CD8-positive, alpha-beta memory T cell (primary cell): Measurements from ENCODE around the gene SLC12A4. TPM values are rescaled to one million over a fixed set of nuclear protein-coding genes. Genes with fewer than 3 reads are reported as not detected.

Experiments used
- CTCF ChIA-PET: fragments of 350-600 bp; sonication (Branson Sonifier 250); formaldehyde crosslinking; loops from one replicate; lab custom pipeline; 2021; ENCODE audit warnings: antibody characterized with exemption; lab: Charles Lee
- POLR2A ChIA-PET: fragments of 350-600 bp; sonication (Branson Sonifier 250); formaldehyde crosslinking; loops from one replicate; lab custom pipeline; 2021; ENCODE audit warnings: antibody characterized with exemption; lab: Charles Lee
- DNase-seq, 5 donors: peaks; one replicate each; pipeline versions ENCODE4 v3.0.0 to v3.0.0-alpha.2; 2020 to 2022; ENCODE audit warnings: mixed read lengths in 1 of 5
- H3K27ac ChIP-seq: one replicate; pipeline ENCODE4 v1.7.0; 2013; ENCODE audit warnings: low read depth, mild to moderate bottlenecking, low read length, moderate library complexity
- H3K27me3 ChIP-seq: 2 replicates; pipeline ENCODE4 v1.7.0; 2013; ENCODE audit warnings: low read length, mild to moderate bottlenecking; ENCODE audit not compliant: insufficient read depth, poor library complexity, severe bottlenecking
- H3K36me3 ChIP-seq: 2 replicates; pipeline ENCODE4 v1.7.0; 2013; ENCODE audit warnings: mild to moderate bottlenecking, low read length, moderate library complexity; ENCODE audit not compliant: insufficient read depth
- H3K4me1 ChIP-seq: 2 replicates; pipeline ENCODE4 v1.7.0; 2013; ENCODE audit warnings: mild to moderate bottlenecking, low read length, moderate library complexity; ENCODE audit not compliant: insufficient read depth
- H3K4me3 ChIP-seq: 2 replicates; pipeline ENCODE4 v1.7.0; 2013; ENCODE audit warnings: mild to moderate bottlenecking, low read length
- H3K9me3 ChIP-seq: 2 replicates; pipeline ENCODE4 v1.7.0; 2013; ENCODE audit warnings: mild to moderate bottlenecking, low read length
- H3K27ac Mint-ChIP-seq, 8 donors: one replicate each; pipeline ENCODE4 v1.8.0; 2020 to 2021; ENCODE audit warnings: mixed read lengths in 8 of 8, mild to moderate bottlenecking in 6 of 8, inconsistent platforms in 3 of 8, moderate library complexity in 3 of 8
- H3K27me3 Mint-ChIP-seq, 2 donors: one replicate each; pipeline ENCODE4 v1.8.0; 2020 to 2021; ENCODE audit warnings: mixed read lengths in 2 of 2, mild to moderate bottlenecking in 1 of 2, moderate library complexity in 1 of 2
- H3K36me3 Mint-ChIP-seq, 3 donors: one replicate each; pipeline ENCODE4 v1.8.0; 2020 to 2021; ENCODE audit warnings: mixed read lengths in 3 of 3, inconsistent platforms in 1 of 3, mild to moderate bottlenecking in 1 of 3
- H3K4me1 Mint-ChIP-seq, 3 donors: one replicate each; pipeline ENCODE4 v1.8.0; 2020 to 2021; ENCODE audit warnings: mixed read lengths in 3 of 3, inconsistent platforms in 1 of 3, mild to moderate bottlenecking in 1 of 3
- H3K4me3 Mint-ChIP-seq, 7 donors: one replicate each; pipeline ENCODE4 v1.8.0; 2020 to 2021; ENCODE audit warnings: mixed read lengths in 7 of 7, mild to moderate bottlenecking in 6 of 7, moderate library complexity in 4 of 7, inconsistent platforms in 2 of 7
- H3K9me3 Mint-ChIP-seq, 5 donors: one replicate each; pipeline ENCODE4 v1.8.0; 2020 to 2022; ENCODE audit warnings: mixed read lengths in 5 of 5, mild to moderate bottlenecking in 3 of 5, moderate library complexity in 2 of 5, inconsistent platforms in 1 of 5
- polyA plus RNA-seq: library from polyadenylated mRNA; unstranded; fragments of 300-500 nt; fragmentation: Illumina TruSeq; gene quantifications from one replicate; pipeline ENCODE4 v1.2.3, GENCODE V29; 2021
- total RNA-seq, 2 experiments: library from RNA; stranded (reverse); gene quantifications; one replicate each; pipeline ENCODE4 v1.2.3, GENCODE V29; 2021

Gene SLC12A4
- total and polyA plus RNA-seq, 3 experiments from 2014 or later, result 5.1 to 34.1 (median 30.6) TPM

DNA sequence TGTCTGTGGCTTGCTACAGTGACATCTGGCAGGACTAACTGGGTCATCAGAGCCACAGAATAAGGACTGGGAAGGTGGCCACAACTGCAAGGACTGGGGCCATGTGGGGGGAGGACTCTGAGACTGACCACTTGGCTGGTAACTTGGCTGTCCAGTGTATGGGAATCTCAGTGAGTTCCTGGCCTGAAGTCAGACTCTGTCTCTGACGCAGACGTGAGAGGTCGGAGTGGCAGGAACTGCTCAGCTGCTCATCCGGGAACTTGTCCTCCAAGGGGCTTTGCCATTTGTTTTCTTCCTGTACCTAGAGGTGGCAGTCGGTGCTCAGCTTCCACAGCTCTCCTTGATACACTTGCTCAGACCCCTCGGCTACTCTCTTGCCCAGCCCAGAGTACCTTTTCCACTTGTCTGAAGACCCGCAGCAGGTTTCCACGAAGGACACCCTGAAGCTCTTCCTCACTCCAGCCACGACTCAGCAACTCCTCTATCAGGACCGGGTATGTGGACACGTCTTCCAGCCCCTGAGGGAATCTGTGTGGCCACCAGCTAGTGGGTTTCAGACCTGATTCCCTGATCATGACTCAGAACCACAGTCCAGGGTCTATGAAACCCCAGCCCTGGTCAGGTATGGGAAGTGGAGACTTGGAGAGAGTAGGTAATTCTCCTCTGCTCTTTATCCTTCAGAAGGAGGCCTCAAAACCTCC is 19.2 kb upstream of the SLC12A4 start:
- no peaks in the 10 kb centered on the region for H3K27me3 ChIP-seq
- H3K4me1 ChIP-seq, result peaks cover 24% of the 10 kb centered on the region
- no peak overlapping the region for H3K4me3 ChIP-seq
- Mint-ChIP-seq H3K27me3 (no peaks in the 10 kb centered on the region), H3K4me3 (no peak overlapping the region), H3K36me3 (peaks cover 0 to 11% (median 0%) of the 10 kb centered on the region in 3 donors), H3K9me3 (no peaks in the 10 kb centered on the region), H3K27ac (peak overlapping the region in 7 of 8 donors; percentile 10 to 96 (median 69)), H3K4me1 (peaks cover 13 to 25% (median 21%) of the 10 kb centered on the region in 3 donors)
- no peak overlapping the region for H3K27ac ChIP-seq
- no peaks in the 10 kb centered on the region for H3K36me3 ChIP-seq
- ChIA-PET POLR2A (interaction anchor here (0.7 kb wide), 1 partner anchor 18 kb away, joined by 3 read pairs; no protein-coding TSS in a partner anchor), CTCF (interaction anchor here (1.2 to 6.4 kb wide), 2 partner anchors 19 to 53 kb away, joined by 3 to 39 read pairs; no protein-coding TSS in a partner anchor)
- H3K9me3 ChIP-seq, result no peaks in the 10 kb centered on the region
- no peak for DNase-seq

DNA sequence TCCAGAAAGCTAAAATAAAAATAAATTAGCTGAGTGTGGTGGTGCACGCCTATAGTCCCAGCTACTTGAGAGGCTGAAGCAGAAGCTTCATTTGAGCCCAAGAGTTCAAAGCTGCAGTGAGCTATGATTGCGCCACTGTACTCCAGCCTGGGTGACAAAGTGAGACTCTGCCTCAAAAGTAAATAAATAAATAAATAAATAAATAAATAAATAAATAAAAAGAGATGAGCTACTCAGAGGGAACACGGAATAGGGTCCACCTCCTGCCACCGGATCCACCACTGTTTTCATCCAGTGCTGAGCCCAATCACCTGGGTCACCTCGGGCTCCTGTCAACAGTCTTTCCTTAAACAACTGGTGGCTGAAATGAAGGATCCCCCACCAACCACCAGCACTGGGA is 18.5 kb upstream of the SLC12A4 start:
- peak overlapping the region in 1 of 8 donors; percentile 50 for H3K27ac Mint-ChIP-seq
- CTCF ChIA-PET, result interaction anchor here (1.2 to 6.4 kb wide), 3 partner anchors 19 to 54 kb away, joined by 3 to 39 read pairs (median 3); partner anchors contain the start of genes DDX28 and DUS2

DNA sequence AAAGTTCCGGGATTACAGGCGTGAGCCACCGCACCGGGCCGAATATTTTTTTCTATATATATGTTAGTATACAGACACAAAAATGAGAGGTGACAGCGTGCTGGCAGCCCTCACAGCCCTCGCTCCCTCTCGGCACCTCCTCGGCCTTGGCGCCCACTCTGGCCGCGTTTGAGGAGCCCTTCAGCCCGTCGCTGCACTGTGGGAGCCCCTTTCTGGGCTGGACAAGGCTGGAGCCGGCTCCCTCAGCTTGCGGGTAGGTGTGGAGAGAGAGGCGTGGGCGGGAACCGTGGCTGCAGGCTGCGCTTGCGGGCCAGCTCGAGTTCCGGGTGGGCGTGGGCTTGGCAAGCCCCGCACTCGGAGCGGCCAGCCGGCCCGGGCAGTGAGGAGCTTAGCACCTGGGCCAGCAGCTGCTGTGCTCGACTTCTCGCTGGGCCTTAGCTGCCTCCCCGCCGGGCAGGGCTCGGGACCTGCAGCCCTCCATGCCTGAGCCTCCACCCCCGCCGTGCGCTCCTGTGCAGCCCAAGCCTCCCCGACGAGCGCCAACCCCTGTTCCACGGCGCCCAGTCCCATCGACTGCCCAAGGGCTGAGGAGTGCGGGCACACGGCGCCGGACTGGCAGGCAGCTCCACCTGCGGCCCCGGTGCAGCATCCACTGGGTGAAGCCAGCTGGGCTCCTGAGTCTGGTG is 13.7 kb upstream of the SLC12A4 start:
- DNase-seq, result no peak
- ChIA-PET CTCF (interaction anchor here (1.0 to 1.4 kb wide), 4 partner anchors 24 to 165 kb away, joined by 3 to 4 read pairs (median 3); no protein-coding TSS in a partner anchor), POLR2A (no interaction called here)
- H3K4me1 Mint-ChIP-seq, result peaks cover 11 to 21% (median 17%) of the 10 kb centered on the region in 3 donors
- no peaks in the 10 kb centered on the region for H3K36me3 ChIP-seq
- no peaks in the 10 kb centered on the region for H3K27me3 ChIP-seq
- H3K27ac ChIP-seq, result no peak overlapping the region
- no peaks in the 10 kb centered on the region for H3K9me3 ChIP-seq
- H3K9me3 Mint-ChIP-seq, result no peaks in the 10 kb centered on the region
- H3K36me3 Mint-ChIP-seq, result no peaks in the 10 kb centered on the region
- no peaks in the 10 kb centered on the region for H3K27me3 Mint-ChIP-seq
- no peak overlapping the region for H3K27ac Mint-ChIP-seq
- H3K4me3 Mint-ChIP-seq, result no peak overlapping the region
- no peak overlapping the region for H3K4me3 ChIP-seq
- peaks cover 21% of the 10 kb centered on the region for H3K4me1 ChIP-seq

More for the DNA sequence above, 18.5 kb upstream of the SLC12A4 start:
- no peaks in the 10 kb centered on the region for H3K27me3 Mint-ChIP-seq
- no peaks in the 10 kb centered on the region for H3K9me3 Mint-ChIP-seq
- peaks cover 0 to 9% (median 0%) of the 10 kb centered on the region in 3 donors for H3K36me3 Mint-ChIP-seq
- DNase-seq, result no peak
- Histone ChIP-seq H3K27me3 (no peaks in the 10 kb centered on the region), H3K9me3 (no peaks in the 10 kb centered on the region), H3K36me3 (no peaks in the 10 kb centered on the region), H3K27ac (no peak overlapping the region), H3K4me3 (no peak overlapping the region), H3K4me1 (peaks cover 21% of the 10 kb centered on the region)
- POLR2A ChIA-PET, result interaction anchor here (0.6 to 0.7 kb wide), 2 partner anchors 396 to 529 kb away, joined by 3 to 13 read pairs; no protein-coding TSS in a partner anchor
- H3K4me3 Mint-ChIP-seq, result no peak overlapping the region
- peaks cover 11 to 21% (median 17%) of the 10 kb centered on the region in 3 donors for H3K4me1 Mint-ChIP-seq

DNA sequence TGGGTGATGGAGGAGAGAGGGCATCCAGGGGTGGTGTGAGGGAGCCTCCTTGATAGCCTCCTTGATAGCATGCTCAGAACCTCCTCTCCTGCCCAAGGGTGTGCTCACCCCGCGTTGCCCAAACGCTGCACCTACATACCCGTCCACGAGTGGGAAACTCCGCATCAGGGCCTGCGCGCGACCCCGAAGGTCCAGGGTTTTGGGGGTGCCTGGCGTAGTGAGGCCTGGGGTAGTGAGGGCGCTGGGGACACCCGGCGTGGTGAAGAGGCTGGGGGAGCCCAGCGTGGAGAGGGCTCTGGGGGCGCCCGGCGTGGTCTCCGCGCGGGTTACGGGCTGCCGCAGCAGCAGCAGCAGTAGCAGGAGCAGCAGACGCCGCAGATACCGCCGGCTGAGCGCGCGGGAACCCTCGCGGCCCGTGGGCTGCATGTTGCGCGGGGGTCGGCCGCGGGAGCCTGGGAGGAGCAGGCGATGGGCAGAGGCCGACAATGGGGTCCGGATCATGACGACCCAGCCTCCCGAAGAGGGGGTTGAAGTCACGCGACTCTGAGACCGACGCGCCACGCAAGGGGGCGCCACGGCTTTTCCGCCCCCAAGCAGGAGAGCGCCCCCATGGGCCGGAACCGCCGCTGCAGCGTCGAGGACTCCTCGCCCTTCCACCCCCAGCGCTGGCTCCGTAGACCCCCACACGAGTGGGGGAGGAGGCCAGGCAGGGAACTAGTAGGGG is 11.7 kb upstream of the SLC12A4 start, which contains the start of gene DPEP3:
Gene DPEP3 (minus strand): TSS at position 545 of the 724 bp plus-strand sequence. CDS start 119 bp downstream, at position 426.
- Mint-ChIP-seq H3K4me1 (peaks cover 11 to 20% (median 17%) of the 10 kb centered on the region in 3 donors), H3K36me3 (no peaks in the 10 kb centered on the region)
- POLR2A ChIA-PET, result no interaction called here

DNA sequence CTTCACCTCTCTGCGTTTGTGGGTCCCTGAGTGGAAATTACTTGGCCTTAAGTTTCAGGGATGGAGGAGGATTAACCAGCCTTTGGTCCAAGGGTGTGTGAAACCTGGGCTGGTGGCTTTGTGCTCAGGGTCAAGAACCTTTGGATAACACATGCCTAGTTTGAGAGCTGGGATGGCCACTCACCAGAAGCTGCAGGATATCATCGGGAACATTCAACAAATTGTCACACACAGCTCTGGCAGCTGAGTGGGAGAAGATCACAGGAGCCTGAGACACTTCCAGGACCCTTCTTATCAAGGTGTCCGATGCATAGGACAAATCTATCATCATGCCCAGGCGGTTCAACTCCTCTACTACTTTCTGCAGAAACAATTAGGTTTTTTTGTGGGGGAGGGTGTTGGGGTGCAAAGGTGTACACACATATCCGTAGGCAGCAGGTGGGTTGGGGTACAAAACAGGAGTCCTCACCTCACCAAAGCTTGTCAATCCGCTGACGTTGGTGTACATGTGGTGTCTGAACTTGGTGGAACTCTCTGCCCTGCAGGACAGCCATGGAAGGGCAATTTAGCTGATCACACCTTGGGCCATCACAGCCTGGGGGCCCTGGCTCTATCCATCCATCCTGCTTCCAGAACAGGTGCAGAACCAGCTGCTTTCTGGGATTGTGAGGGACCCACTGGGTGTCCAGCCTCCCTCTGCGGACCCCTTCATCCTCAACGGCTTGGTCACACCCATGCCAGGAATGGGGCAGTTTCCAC is 9.2 kb upstream of the SLC12A4 start:
- H3K27ac Mint-ChIP-seq, result peak overlapping the region in 1 of 8 donors; percentile 31
- H3K9me3 ChIP-seq, result no peaks in the 10 kb centered on the region
- POLR2A ChIA-PET, result no interaction called here

More for the DNA sequence above, 11.7 kb upstream of the SLC12A4 start, which contains the start of gene DPEP3:
- no peak within 1 kb of the TSS for H3K27ac Mint-ChIP-seq
- H3K27me3 Mint-ChIP-seq, result peaks cover 0 to 2% of the 10 kb centered on the region in 2 donors
- no peak for DNase-seq
- H3K9me3 ChIP-seq, result no peaks in the 10 kb centered on the region
- H3K36me3 ChIP-seq, result no peaks in the 10 kb centered on the region
- CTCF ChIA-PET, result interaction anchor here (1.4 to 1.6 kb wide), 2 partner anchors 61 kb away, joined by 5 to 6 read pairs; no protein-coding TSS in a partner anchor
- H3K4me1 ChIP-seq, result peaks cover 21% of the 10 kb centered on the region
- H3K4me3 Mint-ChIP-seq, result no peak within 1 kb of the TSS
- no peak within 1 kb of the TSS for H3K4me3 ChIP-seq
- no peaks in the 10 kb centered on the region for H3K9me3 Mint-ChIP-seq
- no peaks in the 10 kb centered on the region for H3K27me3 ChIP-seq
- no peak within 1 kb of the TSS for H3K27ac ChIP-seq

DNA sequence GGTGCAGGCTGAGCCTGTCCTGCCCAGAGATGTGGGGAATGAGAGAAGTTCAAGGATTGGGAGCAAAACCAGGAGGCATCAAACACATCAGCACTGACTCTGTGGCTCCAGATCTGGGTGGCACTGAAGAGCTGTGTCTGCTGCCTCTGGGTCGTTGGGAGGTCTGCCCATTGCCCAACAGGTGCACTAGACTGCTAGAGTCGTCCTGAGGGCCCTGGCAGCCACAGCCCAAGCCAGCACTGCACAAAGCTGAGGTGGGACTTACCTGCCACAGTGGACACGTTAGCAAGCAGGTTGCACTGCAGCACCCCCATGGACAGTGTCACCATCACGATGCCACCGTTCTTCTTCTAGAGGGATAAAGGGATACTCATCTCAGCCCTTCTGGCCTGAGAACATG is 8.6 kb upstream of the SLC12A4 start:
- Mint-ChIP-seq H3K36me3 (no peaks in the 10 kb centered on the region), H3K9me3 (no peaks in the 10 kb centered on the region), H3K27ac (no peak overlapping the region), H3K4me3 (no peak overlapping the region), H3K27me3 (peaks cover 0 to 2% of the 10 kb centered on the region in 2 donors), H3K4me1 (no peaks in the 10 kb centered on the region)
- H3K4me3 ChIP-seq, result no peak overlapping the region
- CTCF ChIA-PET, result no interaction called here
- no peaks in the 10 kb centered on the region for H3K9me3 ChIP-seq
- H3K36me3 ChIP-seq, result no peaks in the 10 kb centered on the region
- no peak overlapping the region for H3K27ac ChIP-seq
- POLR2A ChIA-PET, result no interaction called here
- DNase-seq, result no peak
- no peaks in the 10 kb centered on the region for H3K27me3 ChIP-seq
- no peaks in the 10 kb centered on the region for H3K4me1 ChIP-seq

More for the DNA sequence above, 9.2 kb upstream of the SLC12A4 start:
- H3K9me3 Mint-ChIP-seq, result no peaks in the 10 kb centered on the region
- no peak overlapping the region for H3K4me3 ChIP-seq
- H3K4me1 Mint-ChIP-seq, result no peaks in the 10 kb centered on the region
- no peaks in the 10 kb centered on the region for H3K36me3 Mint-ChIP-seq
- H3K27ac ChIP-seq, result no peak overlapping the region
- CTCF ChIA-PET, result interaction anchor here (1.1 kb wide), 1 partner anchor 94 kb away, joined by 3 read pairs; no protein-coding TSS in a partner anchor
- H3K4me3 Mint-ChIP-seq, result no peak overlapping the region
- no peaks in the 10 kb centered on the region for H3K27me3 ChIP-seq
- H3K36me3 ChIP-seq, result no peaks in the 10 kb centered on the region
- DNase-seq, result no peak
- H3K27me3 Mint-ChIP-seq, result peaks cover 0 to 2% of the 10 kb centered on the region in 2 donors
- H3K4me1 ChIP-seq, result no peaks in the 10 kb centered on the region

DNA sequence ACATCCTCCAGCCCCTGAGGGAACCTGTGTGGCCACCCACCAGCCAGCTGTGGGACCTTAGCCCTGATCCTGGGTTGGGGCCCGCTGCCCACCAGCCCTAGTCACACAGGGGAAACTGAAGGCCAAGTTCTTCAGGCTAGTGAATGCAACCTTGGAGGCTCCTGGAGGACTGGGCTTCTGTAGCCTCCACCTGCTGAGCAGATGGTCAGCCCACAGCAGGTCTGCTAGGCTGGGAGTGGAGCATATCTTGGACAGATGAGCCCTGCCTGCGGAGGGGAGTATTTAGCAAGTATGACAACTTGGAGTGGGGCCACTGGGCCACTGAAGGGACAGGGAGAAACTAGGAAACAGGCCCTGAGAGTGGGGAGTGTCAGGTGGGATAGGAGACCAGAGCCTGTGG is 7.8 kb upstream of the SLC12A4 start:
- Histone ChIP-seq H3K4me3 (no peak overlapping the region), H3K27me3 (no peaks in the 10 kb centered on the region), H3K9me3 (no peaks in the 10 kb centered on the region), H3K36me3 (no peaks in the 10 kb centered on the region), H3K4me1 (no peaks in the 10 kb centered on the region), H3K27ac (no peak overlapping the region)
- no peak overlapping the region for H3K27ac Mint-ChIP-seq
- no peak overlapping the region for H3K4me3 Mint-ChIP-seq
- peaks cover 0 to 2% of the 10 kb centered on the region in 2 donors for H3K27me3 Mint-ChIP-seq
- no peak for DNase-seq
- POLR2A ChIA-PET, result no interaction called here
- CTCF ChIA-PET, result no interaction called here
- H3K4me1 Mint-ChIP-seq, result no peaks in the 10 kb centered on the region
- H3K36me3 Mint-ChIP-seq, result no peaks in the 10 kb centered on the region
- no peaks in the 10 kb centered on the region for H3K9me3 Mint-ChIP-seq
